Fibroblast of lung (primary cell): ENCODE data around the gene CYP2C18. TPM values are rescaled to one million over a fixed set of nuclear protein-coding genes. Genes with fewer than 3 reads are reported as not detected.
A peak's percentile ranks its signal among the peaks of the same experiment; 100 is the strongest.
"Not testable (repeated sequence)": the region's sequence is repeated elsewhere in the genome, so short reads cannot be mapped to it uniquely, and the experiment has no call there.

Source experiments
- DNase-seq, 2 donors: peaks; one replicate each; pipeline versions ENCODE4 v3.0.0 to v3.0.0-alpha.2; 2010; ENCODE audit warnings: low read depth in 2 of 2
- H2AFZ ChIP-seq: 2 replicates; pipeline ENCODE4 v1.5.1; 2012; ENCODE audit warnings: low read length, control low read depth, inconsistent platforms
- H3K27ac ChIP-seq: 2 replicates; pipeline ENCODE4 v1.5.1; 2011; ENCODE audit warnings: low read length, control low read depth; ENCODE audit not compliant: insufficient read depth
- H3K27me3 ChIP-seq: 2 replicates; pipeline ENCODE4 v1.5.1; 2011; ENCODE audit warnings: mild to moderate bottlenecking, low read length; ENCODE audit not compliant: control insufficient read depth, insufficient read depth
- H3K36me3 ChIP-seq: 2 replicates; pipeline ENCODE4 v1.5.1; 2011; ENCODE audit warnings: low read length; ENCODE audit not compliant: control insufficient read depth, insufficient read depth
- H3K4me1 ChIP-seq: 2 replicates; pipeline ENCODE4 v1.5.1; 2011; ENCODE audit warnings: low read length; ENCODE audit not compliant: control insufficient read depth, insufficient read depth; ENCODE audit errors: extremely low read depth
- H3K4me2 ChIP-seq: 2 replicates; pipeline ENCODE4 v1.5.1; 2011; ENCODE audit warnings: low read length, control low read depth; ENCODE audit not compliant: insufficient read depth; ENCODE audit errors: extremely low read depth
- H3K4me3 ChIP-seq, 4 experiments: fragments of 200-600 bp in 1 of 4; sonication (generic) in 1 of 4; replicated peaks in 1 of 4; 2 replicates each; pipeline ENCODE4 v1.5.1; 2011 to 2016; ENCODE audit warnings: low read length in 4 of 4, low read depth in 3 of 4, mild to moderate bottlenecking in 3 of 4, control low read depth in 2 of 4, inconsistent platforms in 1 of 4, mixed read lengths in 1 of 4; ENCODE audit not compliant: insufficient read depth in 1 of 4; ENCODE audit errors: control extremely low read depth in 1 of 4
- H3K79me2 ChIP-seq: 2 replicates; pipeline ENCODE4 v1.5.1; 2012; ENCODE audit warnings: mild to moderate bottlenecking, low read length, inconsistent platforms; ENCODE audit not compliant: control insufficient read depth, insufficient read depth
- H3K9ac ChIP-seq: 2 replicates; pipeline ENCODE4 v1.5.1; 2011; ENCODE audit warnings: mild to moderate bottlenecking, low read length, control low read depth; ENCODE audit not compliant: insufficient read depth
- H3K9me3 ChIP-seq: 2 replicates; pipeline ENCODE4 v1.5.1; 2012; ENCODE audit warnings: low read depth, low read length; ENCODE audit not compliant: control insufficient read depth, insufficient read depth
- H4K20me1 ChIP-seq: 2 replicates; pipeline ENCODE4 v1.5.1; 2011; ENCODE audit warnings: low read length; ENCODE audit not compliant: control insufficient read depth, insufficient read depth; ENCODE audit errors: extremely low read depth
- CTCF ChIP-seq, 2 donors: IDR thresholded peaks in 1 of 2; conservative IDR thresholded peaks in 1 of 2; 1 replicate in 1 of 2; 2 replicates in 1 of 2; pipeline ENCODE4 v1.5.1; 2011 to 2012; ENCODE audit warnings: low read length in 2 of 2, control low read depth in 1 of 2, inconsistent platforms in 1 of 2, low read depth in 1 of 2, mild to moderate bottlenecking in 1 of 2
- EZH2 ChIP-seq: IDR thresholded peaks from 2 replicates; pipeline ENCODE4 v1.5.1; 2012; ENCODE audit warnings: low read length, control low read depth, mild to moderate bottlenecking; ENCODE audit errors: missing control alignments
- polyA plus RNA-seq, 2 donors: library from polyadenylated mRNA; depleted of rRNA in 1 of 2; stranded (reverse) in 1 of 2; unstranded in 1 of 2; fragments of >200 nt; gene quantifications; 2 replicates each; pipeline ENCODE4 v1.2.1, GENCODE V29; 2011 to 2012; ENCODE audit warnings: missing spikeins in 1 of 2
- total RNA-seq: library from RNA; depleted of rRNA; stranded (reverse); fragments of >200 nt; gene quantifications from 2 replicates; pipeline ENCODE4 v1.2.1, GENCODE V29; 2014

The CYP2C18 gene
- total and polyA plus RNA-seq, 2 donors (not counting 1 experiment from before 2014, with no cell fraction given): 0.02 TPM; not detected in 1

GRCh38 chr10:94677691-94678090 is 5.8 kb upstream of the CYP2C18 start:
- Histone ChIP-seq H3K4me2 (no peak overlapping the region), H3K27ac (no peak overlapping the region), H4K20me1 (no peaks in the 10 kb centered on the region), H2AFZ (no peak overlapping the region), H3K79me2 (no peaks in the 10 kb centered on the region), H3K27me3 (no peaks in the 10 kb centered on the region), H3K4me3 (no peak overlapping the region), H3K9me3 (no peaks in the 10 kb centered on the region), H3K4me1 (no peaks in the 10 kb centered on the region), H3K36me3 (no peaks in the 10 kb centered on the region), H3K9ac (no peak overlapping the region)
- TF ChIP-seq CTCF (conservative IDR thresholded peaks at IDR 0.05 in 1 of 2, IDR thresholded peaks at IDR 0.05 in 1 of 2; ENCODE audit: low read depth in 1 of 2, low read length in 2 of 2) (no peak), EZH2 (no peak)
- DNase-seq: no peak

- Histone ChIP-seq H3K4me1 (no peaks in the 10 kb centered on the region), H4K20me1 (no peaks in the 10 kb centered on the region), H3K79me2 (no peaks in the 10 kb centered on the region), H3K36me3 (no peaks in the 10 kb centered on the region), H3K4me3 (no peak overlapping the region), H2AFZ (no peak overlapping the region), H3K27me3 (no peaks in the 10 kb centered on the region), H3K9ac (no peak overlapping the region), H3K27ac (no peak overlapping the region), H3K9me3 (no peaks in the 10 kb centered on the region), H3K4me2 (no peak overlapping the region)
- DNase-seq: no peak
- TF ChIP-seq CTCF (conservative IDR thresholded peaks at IDR 0.05 in 1 of 2, IDR thresholded peaks at IDR 0.05 in 1 of 2; ENCODE audit: low read depth in 1 of 2, low read length in 2 of 2) (no peak), EZH2 (no peak)
Observed at GRCh38 chr10:94678475-94678874, 5.1 kb upstream of the CYP2C18 start.

- H3K36me3 ChIP-seq: no peaks in the 10 kb centered on the region
- H3K4me2 ChIP-seq: no peak overlapping the region
- no peak overlapping the region for H3K4me3 ChIP-seq
- no peaks in the 10 kb centered on the region for H3K9me3 ChIP-seq
- H3K9ac ChIP-seq: no peak overlapping the region
- no peaks in the 10 kb centered on the region for H3K79me2 ChIP-seq
- no peaks in the 10 kb centered on the region for H3K4me1 ChIP-seq
- peak in 1 of 2 donors; percentile 1 for DNase-seq
- H4K20me1 ChIP-seq: no peaks in the 10 kb centered on the region
- no peak overlapping the region for H3K27ac ChIP-seq
- H3K27me3 ChIP-seq: no peaks in the 10 kb centered on the region
- TF ChIP-seq EZH2 (no peak), CTCF (conservative IDR thresholded peaks at IDR 0.05 in 1 of 2, IDR thresholded peaks at IDR 0.05 in 1 of 2; ENCODE audit: low read depth in 1 of 2, low read length in 2 of 2) (no peak)
- no peak overlapping the region for H2AFZ ChIP-seq
Observed at GRCh38 chr10:94680544-94680943, 3.0 kb upstream of the CYP2C18 start.

GRCh38 chr10:94682636-94683035 is 893 bp upstream of the CYP2C18 start:
- H4K20me1 ChIP-seq, H3K9ac ChIP-seq, H3K36me3 ChIP-seq, DNase-seq, H3K79me2 ChIP-seq, H3K9me3 ChIP-seq, H3K4me3 ChIP-seq, H3K4me1 ChIP-seq, H3K27me3 ChIP-seq, H2AFZ ChIP-seq, H3K27ac ChIP-seq, H3K4me2 ChIP-seq: not testable (repeated sequence)
